ENCODE data around the gene CPNE9. TPM values are rescaled to one million over a fixed set of nuclear protein-coding genes. Genes with fewer than 3 reads are reported as not detected.

CPNE9 gene
- total and polyA plus RNA-seq, 2 of the 13 experiments (the other 11 are each of a cell fraction or from before 2014, with no cell fraction given) = 0.20 TPM; not detected in 1

GRCh38 chr3:9731206-9732079 lies 27.8 kb downstream of the CPNE9 start, which contains the start of gene BRPF1 (continued):
- peak; percentile 48; the same call in 1 of the 2 replicates for TF ChIP-seq ZNF230 (CRISPR knock-in tag; IDR thresholded peaks at IDR 0.05)
- TF ChIP-seq ZNF333 (CRISPR knock-in tag; IDR thresholded peaks at IDR 0.05; ENCODE audit: borderline replicate concordance) = 0 out of 2 replicates have a peak, but pooled peaks have one; percentile 62
- TF ChIP-seq BCL6 (CRISPR knock-in tag; IDR thresholded peaks at IDR 0.05) = no peak
- TF ChIP-seq, protein P1, sequence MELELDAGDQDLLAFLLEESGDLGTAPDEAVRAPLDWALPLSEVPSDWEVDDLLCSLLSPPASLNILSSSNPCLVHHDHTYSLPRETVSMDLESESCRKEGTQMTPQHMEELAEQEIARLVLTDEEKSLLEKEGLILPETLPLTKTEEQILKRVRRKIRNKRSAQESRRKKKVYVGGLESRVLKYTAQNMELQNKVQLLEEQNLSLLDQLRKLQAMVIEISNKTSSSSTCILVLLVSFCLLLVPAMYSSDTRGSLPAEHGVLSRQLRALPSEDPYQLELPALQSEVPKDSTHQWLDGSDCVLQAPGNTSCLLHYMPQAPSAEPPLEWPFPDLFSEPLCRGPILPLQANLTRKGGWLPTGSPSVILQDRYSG (CRISPR knock-in tag; IDR thresholded peaks at IDR 0.05) = 0 out of 2 replicates have a peak, but pooled peaks have one; percentile 33
- TF ChIP-seq SP5 (CRISPR knock-in tag; IDR thresholded peaks at IDR 0.05; ENCODE audit: borderline replicate concordance, low read depth) = peak; percentile 62
- peak; percentile 73; the same call in 1 of the 2 replicates for TF ChIP-seq ZNF232 (CRISPR knock-in tag; IDR thresholded peaks at IDR 0.05; ENCODE audit: borderline replicate concordance)
- no peak; the same call in 1 of the 2 replicates for TF ChIP-seq EEA1 (CRISPR knock-in tag; IDR thresholded peaks at IDR 0.05; ENCODE audit: borderline replicate concordance)
- 0 out of 2 replicates have a peak, but pooled peaks have one; percentile 32 for TF ChIP-seq SMYD3 (CRISPR knock-in tag; IDR thresholded peaks at IDR 0.05)
- peak; percentile 54; the same call in 1 of the 2 replicates for TF ChIP-seq MYC (CRISPR knock-in tag; IDR thresholded peaks at IDR 0.05; ENCODE audit: borderline replicate concordance)
- TF ChIP-seq, protein P2, sequence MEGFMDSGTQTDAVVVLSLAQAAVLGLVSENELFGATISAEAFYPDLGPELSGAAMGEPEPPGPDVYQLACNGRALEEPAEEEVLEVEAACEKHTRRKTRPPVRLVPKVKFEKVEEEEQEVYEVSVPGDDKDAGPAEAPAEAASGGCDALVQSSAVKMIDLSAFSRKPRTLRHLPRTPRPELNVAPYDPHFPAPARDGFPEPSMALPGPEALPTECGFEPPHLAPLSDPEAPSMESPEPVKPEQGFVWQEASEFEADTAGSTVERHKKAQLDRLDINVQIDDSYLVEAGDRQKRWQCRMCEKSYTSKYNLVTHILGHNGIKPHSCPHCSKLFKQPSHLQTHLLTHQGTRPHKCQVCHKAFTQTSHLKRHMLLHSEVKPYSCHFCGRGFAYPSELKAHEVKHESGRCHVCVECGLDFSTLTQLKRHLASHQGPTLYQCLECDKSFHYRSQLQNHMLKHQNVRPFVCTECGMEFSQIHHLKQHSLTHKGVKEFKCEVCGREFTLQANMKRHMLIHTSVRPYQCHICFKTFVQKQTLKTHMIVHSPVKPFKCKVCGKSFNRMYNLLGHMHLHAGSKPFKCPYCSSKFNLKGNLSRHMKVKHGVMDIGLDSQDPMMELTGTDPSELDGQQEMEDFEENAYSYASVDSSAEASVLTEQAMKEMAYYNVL (CRISPR knock-in tag; IDR thresholded peaks at IDR 0.05; ENCODE audit: borderline replicate concordance) = peak; percentile 42; the same call in 1 of the 2 replicates
- no peak for TF ChIP-seq AHDC1 (CRISPR knock-in tag; IDR thresholded peaks at IDR 0.05; ENCODE audit: borderline replicate concordance)
- no peak for TF ChIP-seq NBN (conservative IDR thresholded peaks at IDR 0.05)
- peak; percentile 62 for TF ChIP-seq KDM5B (CRISPR knock-in tag; IDR thresholded peaks at IDR 0.05; ENCODE audit: borderline replicate concordance)
- peak; percentile 66; the same call in 1 of the 2 replicates for TF ChIP-seq HINFP (CRISPR knock-in tag; IDR thresholded peaks at IDR 0.05; ENCODE audit: low read depth)
- no peak for TF ChIP-seq TEAD3 (CRISPR knock-in tag; optimal IDR thresholded peaks at IDR 0.05; ENCODE audit: borderline replicate concordance)
- no peak for TF ChIP-seq GATA4 (IDR thresholded peaks at IDR 0.05; ENCODE audit: borderline replicate concordance, low read depth)
- TF ChIP-seq PRMT3 (CRISPR knock-in tag; IDR thresholded peaks at IDR 0.05; ENCODE audit: borderline replicate concordance, low read depth) = no peak

All from HepG2 (cell line).